Suprapubic skin (tissue), 4 donors: Measurements from ENCODE around the gene TAS1R1.

ENCODE experiments used
- CTCF ChIP-seq, 2 donors: fragments of 200-600 bp in 1 of 2; fragments of 450-650 bp in 1 of 2; sonication (generic) in 1 of 2; IDR thresholded peaks; one replicate each; pipeline ENCODE4 v1.5.1; 2016 to 2019; ENCODE audit warnings: antibody characterized with exemption in 2 of 2, mild to moderate bottlenecking in 1 of 2, moderate library complexity in 1 of 2
- EP300 ChIP-seq: sonication (generic); formaldehyde crosslinking; IDR thresholded peaks from one replicate; pipeline ENCODE4 v1.6.1; 2017; ENCODE audit warnings: antibody characterized with exemption
- POLR2AphosphoS5 ChIP-seq, 3 donors: sonication (generic); formaldehyde crosslinking; IDR thresholded peaks; one replicate each; pipeline ENCODE4 v1.6.1; 2017; ENCODE audit warnings: antibody characterized with exemption in 3 of 3

GRCh38 chr1:6526316-6526715 is 28.8 kb upstream of the TAS1R1 start:
- TF ChIP-seq POLR2AphosphoS5 (IDR thresholded peaks at IDR 0.05): no peak
- TF ChIP-seq CTCF (IDR thresholded peaks at IDR 0.05): no peak
- no peak for TF ChIP-seq EP300
